GM23338 (cell line): ENCODE results near the gene SPINK4.

ENCODE experiments used
- CREB1 ChIP-seq: fragments of 250-450 bp; sonication (Bioruptor Pico); IDR thresholded peaks from 2 replicates; pipeline ENCODE4 v1.5.0; 2020; ENCODE audit warnings: low read depth, mild to moderate bottlenecking, moderate library complexity
- ETS1 ChIP-seq: IDR thresholded peaks from 2 replicates; pipeline ENCODE4 v1.6.1; 2016; ENCODE audit warnings: antibody characterized with exemption
- EZH2 ChIP-seq: fragments of 200-600 bp; sonication (generic); IDR thresholded peaks from one replicate; pipeline ENCODE4 v1.8.0; 2017; ENCODE audit warnings: antibody characterized with exemption, mild to moderate bottlenecking, low read depth; ENCODE audit not compliant: unreplicated experiment
- EZH2phosphoT487 ChIP-seq: fragments of 200-600 bp; sonication (generic); IDR thresholded peaks from one replicate; pipeline ENCODE4 v1.8.1; 2018; ENCODE audit warnings: antibody characterized with exemption; ENCODE audit not compliant: unreplicated experiment
- JUNB ChIP-seq: IDR thresholded peaks from one replicate; pipeline ENCODE4 v1.6.1; 2016; ENCODE audit warnings: antibody characterized with exemption; ENCODE audit not compliant: unreplicated experiment
- NANOG ChIP-seq: IDR thresholded peaks from 2 replicates; pipeline ENCODE4 v1.6.1; 2016; ENCODE audit warnings: antibody characterized with exemption, borderline replicate concordance
- POLR2AphosphoS5 ChIP-seq: IDR thresholded peaks from 2 replicates; pipeline ENCODE4 v1.6.1; 2016; ENCODE audit warnings: antibody characterized with exemption, low read depth
- REST ChIP-seq: IDR thresholded peaks from one replicate; pipeline ENCODE4 v1.6.1; 2018; ENCODE audit warnings: antibody characterized with exemption; ENCODE audit not compliant: unreplicated experiment
- STAT1 ChIP-seq: IDR thresholded peaks from one replicate; pipeline ENCODE4 v1.6.1; 2016; ENCODE audit warnings: antibody characterized with exemption; ENCODE audit not compliant: unreplicated experiment
- ZNF462 ChIP-seq: fragments of 250-450 bp; sonication (Bioruptor Pico); IDR thresholded peaks from 2 replicates; pipeline ENCODE4 v1.5.0; 2020; ENCODE audit warnings: mild to moderate bottlenecking, moderate library complexity
- TF ChIP-seq, protein P1 (sequence below), 2 experiments: fragments of 200-600 bp in 1 of 2; sonication (generic) in 1 of 2; conservative IDR thresholded peaks; 2 replicates each; pipeline versions ENCODE4 v1.5.1 to v1.6.1; 2016 to 2017; ENCODE audit warnings: antibody characterized with exemption in 2 of 2, low read depth in 2 of 2, mild to moderate bottlenecking in 2 of 2, moderate library complexity in 1 of 2

DNA sequence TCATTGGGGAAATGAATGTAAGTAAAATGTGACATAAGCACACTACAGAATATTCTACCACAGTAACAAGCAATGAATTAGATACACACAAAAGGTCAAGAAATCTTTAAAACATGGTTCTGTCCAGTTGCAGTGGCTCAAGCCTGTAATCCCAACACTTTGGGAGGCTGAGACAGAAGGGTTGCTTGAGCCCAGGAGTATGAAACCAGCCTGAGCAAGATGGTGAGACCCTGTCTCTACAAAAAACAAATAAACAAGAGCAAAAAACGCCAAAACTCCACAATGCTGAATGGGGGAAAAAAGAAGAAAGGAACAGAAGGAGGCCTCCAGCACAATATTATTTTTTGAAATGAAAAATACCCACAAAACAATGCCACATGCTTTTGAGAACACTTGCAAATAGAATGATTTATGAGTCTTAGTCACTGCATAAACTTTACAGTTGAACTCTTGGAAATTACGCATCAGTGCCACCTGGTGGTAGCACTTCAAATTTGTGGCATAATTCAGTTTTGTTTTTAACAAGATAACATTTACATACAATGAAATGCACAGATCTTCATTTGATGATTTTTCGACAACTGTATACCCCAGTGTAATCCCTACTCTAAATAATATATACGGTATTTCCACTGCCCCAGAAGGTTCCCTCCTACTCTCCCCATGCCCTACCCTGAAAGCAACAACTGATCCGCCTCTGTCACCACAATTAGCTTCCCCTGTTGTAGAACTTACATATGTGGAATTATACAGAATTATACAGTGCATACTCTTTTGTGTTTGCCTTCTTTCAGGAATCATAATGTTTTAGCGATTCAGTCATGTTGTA, 14.4 kb upstream of the SPINK4 start:
- no peak for TF ChIP-seq CREB1 (CRISPR knock-in tag)
- TF ChIP-seq, protein P1, sequence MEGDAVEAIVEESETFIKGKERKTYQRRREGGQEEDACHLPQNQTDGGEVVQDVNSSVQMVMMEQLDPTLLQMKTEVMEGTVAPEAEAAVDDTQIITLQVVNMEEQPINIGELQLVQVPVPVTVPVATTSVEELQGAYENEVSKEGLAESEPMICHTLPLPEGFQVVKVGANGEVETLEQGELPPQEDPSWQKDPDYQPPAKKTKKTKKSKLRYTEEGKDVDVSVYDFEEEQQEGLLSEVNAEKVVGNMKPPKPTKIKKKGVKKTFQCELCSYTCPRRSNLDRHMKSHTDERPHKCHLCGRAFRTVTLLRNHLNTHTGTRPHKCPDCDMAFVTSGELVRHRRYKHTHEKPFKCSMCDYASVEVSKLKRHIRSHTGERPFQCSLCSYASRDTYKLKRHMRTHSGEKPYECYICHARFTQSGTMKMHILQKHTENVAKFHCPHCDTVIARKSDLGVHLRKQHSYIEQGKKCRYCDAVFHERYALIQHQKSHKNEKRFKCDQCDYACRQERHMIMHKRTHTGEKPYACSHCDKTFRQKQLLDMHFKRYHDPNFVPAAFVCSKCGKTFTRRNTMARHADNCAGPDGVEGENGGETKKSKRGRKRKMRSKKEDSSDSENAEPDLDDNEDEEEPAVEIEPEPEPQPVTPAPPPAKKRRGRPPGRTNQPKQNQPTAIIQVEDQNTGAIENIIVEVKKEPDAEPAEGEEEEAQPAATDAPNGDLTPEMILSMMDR (conservative IDR thresholded peaks at IDR 0.05; ENCODE audit: low read depth in 2 of 2): peak; percentile 74 to 82
- TF ChIP-seq REST: no peak
- TF ChIP-seq EZH2phosphoT487: no peak
- TF ChIP-seq EZH2: no peak
- TF ChIP-seq JUNB: no peak
- TF ChIP-seq POLR2AphosphoS5: no peak
- TF ChIP-seq STAT1: no peak
- TF ChIP-seq NANOG: no peak
- TF ChIP-seq ZNF462 (CRISPR knock-in tag): no peak
- TF ChIP-seq ETS1: no peak
